SK-N-SH treated with all-trans-retinoic acid at 6 μM for 48 hours (cell line): Measurements from ENCODE around the gene TMEM37.

Source experiments
- ATAC-seq: fragments of 200-7000 bp; cut with Tn5 transposase; 3 replicates; pipeline ENCODE4 v1.9.1; 2020; ENCODE audit warnings: mild to moderate bottlenecking, moderate library complexity
- ARNTL ChIP-seq: fragments of 450-650 bp; formaldehyde crosslinking; IDR thresholded peaks from 2 replicates; pipeline ENCODE4 v1.5.0; 2020; ENCODE audit warnings: low read depth, mild to moderate bottlenecking, moderate library complexity, borderline replicate concordance
- BACH2 ChIP-seq: fragments of 250-450 bp; sonication (Bioruptor Pico); IDR thresholded peaks from 2 replicates; pipeline ENCODE4 v1.9.0; 2021; ENCODE audit warnings: mild to moderate bottlenecking, borderline replicate concordance
- CSDC2 ChIP-seq: fragments of 250-450 bp; sonication (Bioruptor Pico); IDR thresholded peaks from 2 replicates; pipeline ENCODE4 v1.5.0; 2020; ENCODE audit warnings: mild to moderate bottlenecking, moderate library complexity
- ESRRG ChIP-seq: fragments of 250-450 bp; sonication (Bioruptor Pico); IDR thresholded peaks from 2 replicates; pipeline ENCODE4 v1.6.1; 2021; ENCODE audit warnings: mild to moderate bottlenecking
- GLIS3 ChIP-seq: fragments of 250-450 bp; sonication (Bioruptor Pico); IDR thresholded peaks from 2 replicates; pipeline ENCODE4 v1.5.0; 2020; ENCODE audit warnings: mild to moderate bottlenecking, moderate library complexity
- ISL1 ChIP-seq: fragments of 250-450 bp; sonication (Bioruptor Pico); IDR thresholded peaks from 2 replicates; pipeline ENCODE4 v2.1.2; 2022; ENCODE audit warnings: mild to moderate bottlenecking, moderate library complexity
- PPARA ChIP-seq: fragments of 250-450 bp; sonication (Bioruptor Pico); IDR thresholded peaks from 2 replicates; pipeline ENCODE4 v1.5.0; 2020; ENCODE audit warnings: mild to moderate bottlenecking, borderline replicate concordance
- RARB ChIP-seq: fragments of 250-450 bp; sonication (Bioruptor Pico); IDR thresholded peaks from 2 replicates; pipeline ENCODE4 v1.8.0; 2021; ENCODE audit warnings: mild to moderate bottlenecking, moderate library complexity
- SNAI2 ChIP-seq: fragments of 250-450 bp; sonication (Bioruptor Pico); IDR thresholded peaks from 2 replicates; pipeline ENCODE4 v1.5.0; 2020; ENCODE audit warnings: mild to moderate bottlenecking, moderate library complexity
- TOX ChIP-seq: fragments of 250-450 bp; sonication (Bioruptor Pico); IDR thresholded peaks from 2 replicates; pipeline ENCODE4 v1.8.0; 2021; ENCODE audit warnings: mild to moderate bottlenecking, moderate library complexity, borderline replicate concordance
- ZC3H10 ChIP-seq: fragments of 250-450 bp; sonication (Bioruptor Pico); IDR thresholded peaks from 2 replicates; pipeline ENCODE4 v1.5.1; 2021; ENCODE audit warnings: mild to moderate bottlenecking, moderate library complexity
- ZFP3 ChIP-seq: fragments of 250-450 bp; sonication (Bioruptor Pico); IDR thresholded peaks from 2 replicates; pipeline ENCODE4 v1.5.0; 2020; ENCODE audit warnings: mild to moderate bottlenecking, moderate library complexity
- ZNF565 ChIP-seq: fragments of 450-650 bp; formaldehyde crosslinking; conservative IDR thresholded peaks from 2 replicates; pipeline ENCODE4 v1.5.0; 2020; ENCODE audit warnings: low read depth, mild to moderate bottlenecking, moderate library complexity
- ZNF70 ChIP-seq: fragments of 450-650 bp; formaldehyde crosslinking; IDR thresholded peaks from 2 replicates; pipeline ENCODE4 v1.5.0; 2020; ENCODE audit warnings: mild to moderate bottlenecking, moderate library complexity
- ZNF8 ChIP-seq: fragments of 450-650 bp; formaldehyde crosslinking; IDR thresholded peaks from 2 replicates; pipeline ENCODE4 v1.5.0; 2020; ENCODE audit warnings: mild to moderate bottlenecking, moderate library complexity
- TF ChIP-seq, protein P1 (sequence below): fragments of 250-450 bp; sonication (Bioruptor Pico); IDR thresholded peaks from 2 replicates; pipeline ENCODE4 v1.5.1; 2021; ENCODE audit warnings: mild to moderate bottlenecking, moderate library complexity
- TF ChIP-seq, protein P2 (sequence below): fragments of 250-450 bp; sonication (Bioruptor Pico); IDR thresholded peaks from 2 replicates; pipeline ENCODE4 v1.8.0; 2021; ENCODE audit warnings: low read depth, mild to moderate bottlenecking, moderate library complexity, borderline replicate concordance
- TF ChIP-seq, protein P3 (sequence below): fragments of 250-450 bp; sonication (Bioruptor Pico); IDR thresholded peaks from 2 replicates; pipeline ENCODE4 v1.8.0; 2020; ENCODE audit warnings: mild to moderate bottlenecking, moderate library complexity, borderline replicate concordance

The TMEM37 gene

DNA sequence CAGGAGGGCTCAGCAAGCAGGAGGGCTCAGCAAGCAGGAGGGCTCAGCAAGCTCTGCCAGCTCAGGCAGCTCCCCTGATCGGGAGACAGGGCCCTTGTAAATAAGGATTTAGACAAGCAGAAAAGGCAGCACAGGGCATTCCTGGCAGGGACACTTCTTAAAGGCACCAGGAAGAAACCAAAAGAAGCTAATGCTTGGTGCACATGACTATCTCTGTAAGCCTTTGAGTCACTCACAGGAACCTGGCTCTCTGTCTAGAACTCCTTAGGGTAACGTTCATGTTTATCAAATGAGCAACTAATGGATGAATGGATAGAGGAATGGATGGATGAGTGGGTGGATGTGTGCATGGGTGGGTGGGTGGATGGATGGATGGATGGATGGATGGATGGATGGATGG, 28.4 kb downstream of the TMEM37 start (continued):
- no peak for TF ChIP-seq ISL1 (CRISPR knock-in tag)

DNA sequence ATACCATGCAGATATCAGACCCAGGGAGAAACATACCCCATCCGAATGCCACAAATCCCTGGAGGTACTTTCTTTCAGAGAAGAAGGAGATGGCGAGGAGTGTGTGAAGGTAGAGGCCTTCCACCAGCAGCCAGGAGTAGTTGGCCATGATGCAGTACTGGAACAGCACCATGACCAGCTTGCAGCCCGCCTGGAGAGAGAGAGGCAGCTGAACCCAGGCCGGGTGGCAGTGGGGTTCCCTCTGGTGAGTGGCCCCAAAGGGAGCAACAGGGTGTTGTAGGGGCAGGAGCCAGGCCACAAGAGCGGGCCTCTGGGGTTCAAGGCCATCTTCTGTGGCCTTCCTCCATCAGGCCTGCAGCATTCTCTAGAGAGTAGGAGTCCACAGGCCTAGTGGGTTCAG, 30.2 kb downstream of the TMEM37 start:
- no peak for ATAC-seq
- TF ChIP-seq BACH2 (CRISPR knock-in tag) = no peak
- no peak for TF ChIP-seq GLIS3
- no peak for TF ChIP-seq ZNF565
- no peak for TF ChIP-seq ESRRG
- no peak for TF ChIP-seq ZNF8 (CRISPR knock-in tag)
- TF ChIP-seq PPARA (CRISPR knock-in tag) = no peak
- no peak for TF ChIP-seq SNAI2
- TF ChIP-seq, protein P1, sequence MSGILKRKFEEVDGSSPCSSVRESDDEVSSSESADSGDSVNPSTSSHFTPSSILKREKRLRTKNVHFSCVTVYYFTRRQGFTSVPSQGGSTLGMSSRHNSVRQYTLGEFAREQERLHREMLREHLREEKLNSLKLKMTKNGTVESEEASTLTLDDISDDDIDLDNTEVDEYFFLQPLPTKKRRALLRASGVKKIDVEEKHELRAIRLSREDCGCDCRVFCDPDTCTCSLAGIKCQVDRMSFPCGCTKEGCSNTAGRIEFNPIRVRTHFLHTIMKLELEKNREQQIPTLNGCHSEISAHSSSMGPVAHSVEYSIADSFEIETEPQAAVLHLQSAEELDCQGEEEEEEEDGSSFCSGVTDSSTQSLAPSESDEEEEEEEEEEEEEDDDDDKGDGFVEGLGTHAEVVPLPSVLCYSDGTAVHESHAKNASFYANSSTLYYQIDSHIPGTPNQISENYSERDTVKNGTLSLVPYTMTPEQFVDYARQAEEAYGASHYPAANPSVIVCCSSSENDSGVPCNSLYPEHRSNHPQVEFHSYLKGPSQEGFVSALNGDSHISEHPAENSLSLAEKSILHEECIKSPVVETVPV (CRISPR knock-in tag) = no peak
- no peak for TF ChIP-seq ARNTL (CRISPR knock-in tag)
- no peak for TF ChIP-seq ZC3H10 (CRISPR knock-in tag)
- TF ChIP-seq, protein P2, sequence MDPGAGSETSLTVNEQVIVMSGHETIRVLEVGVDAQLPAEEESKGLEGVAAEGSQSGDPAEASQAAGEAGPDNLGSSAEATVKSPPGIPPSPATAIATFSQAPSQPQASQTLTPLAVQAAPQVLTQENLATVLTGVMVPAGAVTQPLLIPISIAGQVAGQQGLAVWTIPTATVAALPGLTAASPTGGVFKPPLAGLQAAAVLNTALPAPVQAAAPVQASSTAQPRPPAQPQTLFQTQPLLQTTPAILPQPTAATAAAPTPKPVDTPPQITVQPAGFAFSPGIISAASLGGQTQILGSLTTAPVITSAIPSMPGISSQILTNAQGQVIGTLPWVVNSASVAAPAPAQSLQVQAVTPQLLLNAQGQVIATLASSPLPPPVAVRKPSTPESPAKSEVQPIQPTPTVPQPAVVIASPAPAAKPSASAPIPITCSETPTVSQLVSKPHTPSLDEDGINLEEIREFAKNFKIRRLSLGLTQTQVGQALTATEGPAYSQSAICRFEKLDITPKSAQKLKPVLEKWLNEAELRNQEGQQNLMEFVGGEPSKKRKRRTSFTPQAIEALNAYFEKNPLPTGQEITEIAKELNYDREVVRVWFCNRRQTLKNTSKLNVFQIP (CRISPR knock-in tag) = no peak
- TF ChIP-seq ZNF70 (CRISPR knock-in tag) = no peak
- TF ChIP-seq CSDC2 (CRISPR knock-in tag) = no peak
- no peak for TF ChIP-seq RARB (CRISPR knock-in tag)

DNA sequence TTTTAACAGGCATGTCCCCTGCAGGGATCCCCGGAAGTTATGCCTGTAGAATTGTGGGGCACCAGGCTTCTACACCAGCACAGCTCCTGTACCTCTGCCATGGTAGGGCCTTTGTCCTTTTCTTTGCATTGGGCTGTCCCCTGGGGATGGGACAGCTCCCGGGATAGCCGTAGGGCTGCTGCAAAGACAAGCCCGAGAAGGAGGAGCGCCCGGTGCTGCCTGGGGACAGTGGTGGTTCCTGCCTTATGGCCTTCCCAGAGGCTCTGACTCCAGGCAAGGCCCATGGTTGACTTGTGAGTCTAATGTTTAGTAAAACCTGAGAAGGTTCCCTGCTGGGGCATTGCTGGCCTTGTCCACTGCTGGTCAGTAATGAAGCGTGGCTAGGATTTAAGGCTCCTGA, 30.9 kb downstream of the TMEM37 start:
- ATAC-seq = no peak
- no peak for TF ChIP-seq PPARA (CRISPR knock-in tag)
- TF ChIP-seq BACH2 (CRISPR knock-in tag) = no peak
- no peak for TF ChIP-seq ZNF8 (CRISPR knock-in tag)
- TF ChIP-seq ARNTL (CRISPR knock-in tag) = no peak
- no peak for TF ChIP-seq ISL1 (CRISPR knock-in tag)
- no peak for TF ChIP-seq TOX (CRISPR knock-in tag)
- no peak for TF ChIP-seq GLIS3
- TF ChIP-seq, all 23 proteins: peak for 0

DNA sequence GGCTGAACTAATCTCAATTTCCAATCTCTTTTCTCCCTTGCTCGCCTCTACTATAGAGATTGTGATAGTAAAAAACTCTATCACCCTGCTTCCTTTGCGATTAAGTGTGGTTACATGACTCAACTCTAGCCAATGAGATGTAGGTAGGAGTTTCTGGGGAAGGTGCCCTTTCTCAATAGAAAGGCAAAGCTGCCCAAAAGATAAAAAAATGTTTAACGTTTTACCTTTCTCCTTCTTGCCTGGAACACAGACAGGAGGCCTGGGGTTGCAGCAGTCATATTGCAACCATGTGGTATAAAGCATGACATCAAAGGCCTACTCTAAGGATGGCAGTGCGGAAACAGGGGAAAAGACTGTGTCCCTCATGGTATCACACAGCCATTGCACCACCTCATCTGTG, 31.5 kb downstream of the TMEM37 start:
- ATAC-seq = no peak
- TF ChIP-seq ARNTL (CRISPR knock-in tag) = no peak
- no peak for TF ChIP-seq ZFP3 (CRISPR knock-in tag)
- no peak for TF ChIP-seq ZNF565
- TF ChIP-seq, protein P1 (CRISPR knock-in tag) = no peak
- TF ChIP-seq BACH2 (CRISPR knock-in tag) = no peak
- TF ChIP-seq SNAI2 = no peak
- TF ChIP-seq ZC3H10 (CRISPR knock-in tag) = no peak
- TF ChIP-seq, protein P2 (CRISPR knock-in tag) = no peak
- no peak for TF ChIP-seq TOX (CRISPR knock-in tag)
- no peak for TF ChIP-seq PPARA (CRISPR knock-in tag)

DNA sequence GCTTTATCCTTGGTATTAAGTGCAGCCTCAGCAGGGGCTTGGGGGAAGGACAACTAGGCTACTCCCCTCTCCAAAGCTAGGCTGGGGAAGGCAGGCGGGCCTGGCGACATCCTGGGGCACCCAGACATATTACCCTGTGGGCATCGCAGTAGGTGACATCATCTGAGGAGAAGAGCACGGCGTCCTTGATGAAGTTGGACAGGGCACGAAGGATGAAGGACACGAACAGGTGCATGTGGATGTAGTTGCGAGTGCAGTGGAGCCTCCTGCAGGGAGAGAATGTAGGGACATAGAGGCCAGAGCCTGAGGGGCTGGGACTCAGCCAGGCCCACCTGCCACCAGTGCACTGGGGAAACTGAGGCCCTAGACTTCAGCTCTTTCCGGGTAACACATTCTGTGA, 32.3 kb downstream of the TMEM37 start:
- no peak for TF ChIP-seq RARB (CRISPR knock-in tag)
- TF ChIP-seq CSDC2 (CRISPR knock-in tag) = no peak
- no peak for TF ChIP-seq ZC3H10 (CRISPR knock-in tag)
- no peak for TF ChIP-seq ZNF565
- TF ChIP-seq, protein P2 (CRISPR knock-in tag) = no peak
- TF ChIP-seq SNAI2 = no peak
- no peak for TF ChIP-seq ZFP3 (CRISPR knock-in tag)
- TF ChIP-seq, protein P3, sequence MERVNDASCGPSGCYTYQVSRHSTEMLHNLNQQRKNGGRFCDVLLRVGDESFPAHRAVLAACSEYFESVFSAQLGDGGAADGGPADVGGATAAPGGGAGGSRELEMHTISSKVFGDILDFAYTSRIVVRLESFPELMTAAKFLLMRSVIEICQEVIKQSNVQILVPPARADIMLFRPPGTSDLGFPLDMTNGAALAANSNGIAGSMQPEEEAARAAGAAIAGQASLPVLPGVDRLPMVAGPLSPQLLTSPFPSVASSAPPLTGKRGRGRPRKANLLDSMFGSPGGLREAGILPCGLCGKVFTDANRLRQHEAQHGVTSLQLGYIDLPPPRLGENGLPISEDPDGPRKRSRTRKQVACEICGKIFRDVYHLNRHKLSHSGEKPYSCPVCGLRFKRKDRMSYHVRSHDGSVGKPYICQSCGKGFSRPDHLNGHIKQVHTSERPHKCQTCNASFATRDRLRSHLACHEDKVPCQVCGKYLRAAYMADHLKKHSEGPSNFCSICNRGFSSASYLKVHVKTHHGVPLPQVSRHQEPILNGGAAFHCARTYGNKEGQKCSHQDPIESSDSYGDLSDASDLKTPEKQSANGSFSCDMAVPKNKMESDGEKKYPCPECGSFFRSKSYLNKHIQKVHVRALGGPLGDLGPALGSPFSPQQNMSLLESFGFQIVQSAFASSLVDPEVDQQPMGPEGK = no peak
- no peak for TF ChIP-seq ESRRG
- no peak for ATAC-seq
